NCI-H128 (cell line): ENCODE measurements around the gene FHOD3.

Experiments used
- DNase-seq: peaks from one replicate; lab custom pipeline; 2025; ENCODE audit not compliant: unreplicated experiment; lab: John Stamatoyannopoulos, UW

Gene FHOD3

DNA sequence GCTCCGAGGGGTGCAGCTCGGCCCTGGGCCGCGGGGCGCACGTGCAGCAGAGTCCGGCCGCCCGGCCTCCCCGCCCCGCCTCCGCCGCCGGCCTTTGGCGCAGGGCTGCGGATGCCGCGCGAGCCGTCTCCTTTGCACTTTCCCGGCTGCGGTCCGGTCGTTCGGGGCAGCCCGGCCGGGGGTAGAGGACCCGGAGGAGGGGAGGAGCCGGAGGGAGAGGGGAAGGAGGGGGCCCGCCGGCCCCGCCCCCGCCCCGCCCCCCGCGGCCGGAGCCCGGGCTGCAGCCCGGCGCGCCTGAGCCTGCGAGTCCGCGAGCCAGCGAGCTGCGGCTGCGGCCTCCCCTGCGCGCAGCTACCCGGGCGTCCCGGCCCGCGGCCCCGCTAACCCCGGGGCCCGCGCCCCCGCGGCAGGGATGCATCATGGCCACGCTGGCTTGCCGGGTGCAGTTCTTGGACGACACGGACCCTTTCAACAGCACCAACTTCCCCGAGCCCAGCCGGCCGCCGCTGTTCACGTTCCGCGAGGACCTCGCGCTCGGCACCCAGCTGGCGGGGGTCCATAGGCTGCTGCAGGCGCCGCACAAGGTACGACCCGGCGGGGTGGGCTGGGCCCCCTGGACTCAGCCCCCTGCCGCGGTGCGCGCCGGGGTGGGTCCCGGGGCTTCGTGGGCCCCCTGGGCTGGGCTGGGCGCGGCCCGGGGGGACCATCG, at the start of gene FHOD3:
FHOD3 (plus strand) TSS at position 297 of the 709 bp plus-strand sequence; CDS start at position 420, 123 bp downstream.
- DNase-seq: peak; percentile 13

GRCh38 chr18:36249392-36249791, 48.1 kb upstream of the FHOD3 start:
- no peak for DNase-seq

- no peak for DNase-seq
These were observed 46.7 kb upstream of the FHOD3 start for GRCh38 chr18:36250827-36251226.

- DNase-seq: no peak
These were observed 42.3 kb upstream of the FHOD3 start for GRCh38 chr18:36255072-36255698.

DNA sequence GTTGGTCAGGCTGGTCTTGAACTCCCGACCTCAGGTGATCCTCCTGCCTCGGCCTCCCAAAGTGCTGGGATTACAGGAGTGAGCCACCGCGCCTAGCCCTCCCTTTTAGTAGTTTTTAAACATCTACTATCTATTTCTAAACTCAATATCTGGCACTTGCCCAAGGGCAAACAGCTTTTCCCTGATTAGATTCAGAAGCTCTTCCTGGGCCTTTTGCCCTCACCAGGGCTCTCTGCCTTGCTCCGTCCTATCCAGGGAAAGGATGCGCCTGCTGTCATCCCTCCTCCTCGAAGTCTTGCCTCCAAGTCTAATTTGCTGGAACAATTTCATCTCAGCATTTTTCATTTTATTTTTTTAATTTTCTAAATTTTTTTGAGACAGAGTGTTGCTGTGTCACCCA, 41.4 kb upstream of the FHOD3 start:
- no peak for DNase-seq

DNA sequence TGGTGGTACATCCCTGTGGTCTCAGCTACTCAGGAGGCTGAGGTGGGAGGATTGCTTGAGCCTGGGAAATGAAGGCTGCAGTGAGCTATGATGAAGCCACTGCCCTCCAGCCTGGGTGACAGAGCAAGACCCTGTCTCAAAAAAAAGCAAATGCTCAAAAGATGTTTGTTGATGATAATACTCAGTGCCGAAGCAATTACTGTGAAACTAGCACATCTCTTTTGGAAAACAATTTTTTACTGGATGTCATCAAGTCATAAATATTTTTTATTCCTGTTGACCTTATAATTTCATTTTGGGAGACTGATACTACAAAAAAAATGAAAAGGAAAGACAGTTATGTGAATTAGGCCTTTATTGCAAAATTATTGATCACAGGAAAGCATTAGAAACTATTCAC, 34.5 kb upstream of the FHOD3 start:
- no peak for DNase-seq

DNA sequence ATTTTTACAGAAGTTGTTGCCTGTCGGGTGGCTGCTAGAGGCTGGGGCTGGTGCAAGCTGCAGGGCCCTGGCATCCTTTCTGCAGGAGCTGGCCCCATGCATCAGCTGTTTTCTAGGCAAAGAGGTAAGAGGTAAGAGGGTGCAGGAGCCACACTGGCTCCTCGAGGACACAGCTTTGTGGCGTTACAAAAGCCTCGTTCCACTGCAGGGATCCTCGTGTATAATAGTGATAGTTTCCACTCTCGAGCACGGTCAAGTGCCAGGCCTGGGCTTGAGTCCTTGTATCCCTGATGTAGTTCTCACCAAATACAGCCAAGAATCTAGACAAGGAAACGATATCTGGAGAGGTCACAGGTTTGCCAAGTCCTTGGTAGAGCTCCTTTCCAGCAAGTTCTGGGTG, 33.2 kb upstream of the FHOD3 start:
- DNase-seq: no peak

DNA sequence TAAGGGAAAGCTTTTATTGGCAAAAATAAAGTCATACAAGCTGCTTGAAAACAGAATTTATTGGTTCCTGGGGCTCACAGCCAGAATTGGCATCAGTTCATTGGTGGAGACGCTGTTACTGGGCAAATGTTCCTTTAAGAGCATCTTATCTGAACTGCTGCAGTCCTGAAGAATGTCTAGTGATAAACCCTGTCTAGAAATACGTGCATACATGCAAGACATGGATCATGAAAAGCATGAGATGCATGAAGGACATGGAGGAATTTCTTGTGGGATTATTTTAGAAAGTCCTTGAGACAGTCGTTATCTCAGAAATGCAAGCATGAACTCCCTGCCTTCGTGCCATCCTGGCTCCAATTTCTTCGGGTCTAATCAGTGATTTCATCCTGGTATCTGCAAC, 32.5 kb upstream of the FHOD3 start:
- no peak for DNase-seq

- no peak for DNase-seq
These were observed 28.4 kb upstream of the FHOD3 start for GRCh38 chr18:36269157-36269556.

- DNase-seq: no peak
These were observed 26.4 kb upstream of the FHOD3 start for GRCh38 chr18:36271153-36271552.

GRCh38 chr18:36273347-36273746, 24.2 kb upstream of the FHOD3 start:
- no peak for DNase-seq

DNA sequence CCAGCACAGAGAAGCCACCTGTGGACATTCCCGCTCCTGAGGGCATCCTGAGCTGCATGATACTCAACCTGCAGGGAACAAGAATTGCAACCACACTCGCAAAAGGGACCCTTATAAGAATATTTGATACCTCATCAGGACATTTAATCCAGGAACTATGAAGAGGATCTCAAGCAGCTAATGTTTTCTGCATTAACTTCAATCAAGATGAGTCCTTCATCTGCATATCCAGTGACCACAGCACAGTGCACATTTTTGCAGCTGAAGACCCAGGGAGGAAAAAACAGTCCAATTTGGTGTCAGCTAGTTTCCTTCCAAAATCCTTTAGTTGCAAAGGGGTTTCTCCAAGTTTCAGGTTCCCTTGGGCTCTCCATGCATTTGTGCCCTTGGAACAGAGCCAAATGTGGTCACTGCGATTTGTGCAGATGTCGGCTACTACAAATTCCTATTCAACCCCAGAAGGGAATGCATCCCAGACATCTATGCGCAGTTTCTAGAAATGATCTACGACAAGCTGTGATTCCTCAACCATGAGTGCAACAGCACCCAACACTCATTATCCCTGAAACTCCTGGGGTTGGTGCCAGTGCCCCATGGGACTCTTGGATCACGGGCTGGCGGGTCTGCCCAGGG, 23.3 kb upstream of the FHOD3 start:
- no peak for DNase-seq

- no peak for DNase-seq
These were observed 22.0 kb upstream of the FHOD3 start for GRCh38 chr18:36275561-36275960.

DNA sequence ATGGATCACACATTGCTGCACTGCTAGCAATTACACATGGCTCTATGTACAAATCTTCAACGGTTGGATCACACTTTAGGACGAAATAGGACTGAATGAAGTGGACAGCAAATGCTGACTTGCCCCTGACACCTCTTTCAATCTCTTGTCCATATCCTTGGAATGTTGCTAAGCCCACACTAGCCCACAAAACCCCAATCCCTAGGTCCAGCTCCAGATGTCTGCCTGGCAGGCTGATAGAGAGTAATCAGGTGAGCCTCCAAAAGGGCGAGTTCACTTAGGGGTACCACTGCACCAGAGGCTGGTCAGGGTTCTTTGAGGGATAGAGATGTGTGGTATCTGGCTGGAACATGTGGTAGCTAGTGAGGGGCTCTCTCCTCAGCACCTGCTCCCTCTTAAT, 18.5 kb upstream of the FHOD3 start:
- no peak for DNase-seq

DNA sequence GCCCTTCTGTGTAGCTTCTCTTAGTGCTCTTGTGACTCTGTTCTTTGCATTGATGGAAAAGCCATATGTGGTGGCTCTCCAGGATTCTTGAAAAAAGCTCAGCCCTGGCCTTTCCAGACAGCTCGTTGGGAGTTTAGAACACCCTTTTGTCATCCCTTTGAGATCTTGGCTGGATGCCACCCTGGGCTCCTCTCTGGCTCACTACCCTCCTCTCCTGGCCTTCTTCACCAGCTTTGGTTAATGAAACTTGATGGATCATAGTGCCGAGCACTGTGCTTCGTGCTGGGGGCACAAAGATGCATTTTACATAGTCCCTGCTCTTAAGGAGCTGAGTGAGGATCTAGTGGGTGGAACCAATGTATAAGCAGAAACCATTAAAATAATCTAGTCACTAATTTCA, 15.6 kb upstream of the FHOD3 start:
- no peak for DNase-seq

DNA sequence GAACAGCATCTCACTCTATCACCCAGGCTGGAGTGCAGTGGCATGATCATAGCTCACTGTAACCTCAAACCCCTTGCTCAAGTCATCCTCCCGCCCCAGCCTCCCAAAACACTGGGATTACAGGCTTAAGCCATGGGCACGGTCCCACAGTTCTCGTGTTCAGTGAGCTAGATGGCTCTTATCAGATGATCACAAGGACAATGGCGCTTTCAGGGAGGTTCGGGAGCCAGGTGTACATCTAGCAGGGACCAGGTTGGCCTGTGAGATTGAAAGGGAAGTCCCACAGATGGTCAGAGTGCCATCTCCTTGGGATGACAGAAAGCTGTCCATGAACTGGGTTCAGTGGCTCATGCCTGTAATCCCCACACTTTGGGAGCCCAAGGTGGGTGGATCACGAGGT, 14.1 kb upstream of the FHOD3 start:
- DNase-seq: no peak

DNA sequence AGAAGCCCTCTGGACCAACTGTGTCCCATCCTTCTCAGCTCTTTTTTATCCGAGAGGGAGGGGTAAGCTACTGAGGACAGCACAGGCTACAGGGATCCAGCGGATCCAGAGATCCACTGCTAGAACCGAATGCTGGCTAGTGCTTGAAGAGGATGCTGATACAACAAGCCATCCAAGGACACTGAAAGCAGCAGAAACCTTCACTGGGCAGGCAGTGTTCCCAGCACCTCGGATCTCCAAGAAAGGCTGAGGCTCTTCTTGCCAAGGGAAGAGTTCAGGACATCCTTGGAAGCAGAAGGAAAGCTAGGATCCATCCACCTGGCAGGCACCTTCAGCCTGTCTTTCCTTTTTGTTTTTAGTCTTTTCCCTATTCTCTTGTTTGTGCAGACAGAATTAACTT, 13.2 kb upstream of the FHOD3 start:
- DNase-seq: no peak

DNA sequence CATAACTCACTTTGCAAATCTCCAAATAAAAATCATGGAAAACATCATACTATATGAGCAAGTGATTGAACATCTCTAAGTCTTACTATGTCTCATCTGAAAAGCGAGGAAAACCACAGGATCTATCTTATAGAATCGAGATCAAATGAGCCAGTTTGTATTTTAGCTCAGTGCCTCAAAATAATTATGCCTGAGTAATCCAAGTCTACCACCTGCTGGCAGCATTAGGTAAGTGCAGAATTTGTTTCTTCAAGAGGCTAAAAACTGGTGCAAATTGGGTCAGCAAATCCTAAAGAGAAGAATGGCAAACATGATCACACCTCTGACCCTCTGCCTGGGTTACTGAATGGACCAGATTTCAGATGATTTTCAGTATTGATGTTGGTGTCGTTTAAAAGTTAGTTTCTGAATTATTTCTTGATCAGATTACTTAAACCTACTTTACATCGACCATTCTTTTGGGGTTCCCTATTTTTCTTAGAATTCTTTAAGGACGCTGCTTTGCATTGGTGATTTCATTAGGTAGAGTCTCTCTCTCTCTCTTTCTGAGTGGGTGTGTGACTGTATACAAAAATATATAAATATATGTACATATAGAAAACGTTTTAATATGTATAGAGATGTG, 12.7 kb upstream of the FHOD3 start:
- peak; percentile 60 for DNase-seq

DNA sequence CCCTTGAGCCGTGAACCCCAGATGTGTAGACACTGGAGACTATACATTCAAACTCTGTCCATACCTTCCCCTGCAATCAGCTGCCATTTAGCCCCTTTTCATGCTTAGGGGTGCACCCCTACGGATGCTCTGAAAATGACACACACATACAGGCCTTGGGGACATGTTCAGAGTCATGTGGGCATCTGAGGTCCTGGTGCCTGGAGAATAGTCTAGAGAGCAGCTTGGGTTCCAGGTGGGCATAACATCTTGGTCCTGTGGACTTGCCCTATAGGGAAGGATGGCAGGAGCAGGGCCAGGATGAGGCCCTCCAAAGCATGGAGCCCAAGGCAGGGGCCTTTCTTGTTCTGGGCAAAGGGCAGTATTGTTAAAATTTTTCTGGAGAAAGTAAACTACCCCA, 9.9 kb upstream of the FHOD3 start:
- DNase-seq: no peak

DNA sequence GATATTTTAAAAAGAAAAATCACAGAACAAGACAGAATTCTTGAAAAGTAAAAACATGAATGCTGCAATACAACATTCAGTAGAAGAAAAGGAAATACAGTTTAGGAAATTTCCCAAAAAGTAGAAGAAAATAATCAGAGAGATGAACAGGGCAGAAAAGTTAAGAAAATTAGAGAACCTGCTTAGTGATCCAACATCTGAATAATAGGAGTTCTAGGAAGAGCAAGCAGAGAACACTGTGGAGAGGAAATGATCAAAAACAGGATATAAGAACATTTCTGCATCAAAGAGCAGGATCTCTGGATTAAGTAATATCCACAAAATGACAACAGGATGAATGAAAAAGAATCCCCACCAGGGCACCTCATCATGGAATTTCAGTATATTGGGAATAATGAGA, 8.8 kb upstream of the FHOD3 start:
- no peak for DNase-seq

GRCh38 chr18:36294031-36294430, 3.5 kb upstream of the FHOD3 start:
- no peak for DNase-seq

- no peak for DNase-seq
These were observed 2.3 kb upstream of the FHOD3 start for GRCh38 chr18:36295214-36295613.
